Astrocyte (in vitro differentiated cells and primary cell): ENCODE data around the gene ERAL1. TPM values are rescaled to one million over a fixed set of nuclear protein-coding genes. Genes with fewer than 3 reads are reported as not detected.

Experiments
- DNase-seq: peaks from one replicate; pipeline ENCODE4 v3.0.0-alpha.2; 2010; ENCODE audit warnings: low read depth
- FAIRE-seq: peaks from 2 replicates; lab custom pipeline; 2011; peaks lifted over from hg19 to GRCh38; lab: Jason Lieb, UNC
- H2AFZ ChIP-seq: 2 replicates; pipeline ENCODE4 v1.6.0; 2012; ENCODE audit warnings: low read depth, low read length, inconsistent platforms
- H3K27ac ChIP-seq: 2 replicates; pipeline ENCODE4 v1.5.1; 2011; ENCODE audit warnings: low read depth, low read length, inconsistent platforms
- H3K27me3 ChIP-seq: 2 replicates; pipeline ENCODE4 v1.6.0; 2011; ENCODE audit warnings: low read length, inconsistent platforms; ENCODE audit not compliant: insufficient read depth
- H3K36me3 ChIP-seq: 2 replicates; pipeline ENCODE4 v1.5.1; 2011; ENCODE audit warnings: low read length, inconsistent platforms; ENCODE audit not compliant: insufficient read depth
- H3K4me1 ChIP-seq: 2 replicates; pipeline ENCODE4 v1.5.1; 2011; ENCODE audit warnings: low read length, inconsistent platforms; ENCODE audit not compliant: insufficient read depth
- H3K4me2 ChIP-seq: 2 replicates; pipeline ENCODE4 v1.6.0; 2012; ENCODE audit warnings: low read length, inconsistent platforms
- H3K4me3 ChIP-seq: 2 replicates; pipeline ENCODE4 v1.5.1; 2011; ENCODE audit warnings: low read depth, mild to moderate bottlenecking, low read length, inconsistent platforms; ENCODE audit not compliant: insufficient read depth
- H3K79me2 ChIP-seq: 2 replicates; pipeline ENCODE4 v1.6.0; 2012; ENCODE audit warnings: mild to moderate bottlenecking, low read length, inconsistent platforms; ENCODE audit not compliant: insufficient read depth
- H3K9ac ChIP-seq: 2 replicates; pipeline ENCODE4 v1.6.0; 2012; ENCODE audit warnings: mild to moderate bottlenecking, low read length, inconsistent platforms
- H3K9me3 ChIP-seq: 2 replicates; pipeline ENCODE4 v1.5.1; 2012; ENCODE audit warnings: low read depth, mild to moderate bottlenecking, low read length, inconsistent platforms; ENCODE audit not compliant: insufficient read depth
- H4K20me1 ChIP-seq: 2 replicates; pipeline ENCODE4 v1.6.0; 2012; ENCODE audit warnings: low read length, inconsistent platforms; ENCODE audit not compliant: insufficient read depth
- H3K27ac Mint-ChIP-seq: one replicate; pipeline ENCODE4 v1.8.0; 2021; ENCODE audit warnings: mild to moderate bottlenecking, mixed read lengths; ENCODE audit not compliant: unreplicated experiment
- H3K27me3 Mint-ChIP-seq: one replicate; pipeline ENCODE4 v1.8.0; 2021; ENCODE audit warnings: low read depth, mixed read lengths; ENCODE audit not compliant: unreplicated experiment
- H3K36me3 Mint-ChIP-seq: one replicate; pipeline ENCODE4 v1.8.0; 2021; ENCODE audit warnings: low read depth, mixed read lengths; ENCODE audit not compliant: unreplicated experiment
- H3K4me1 Mint-ChIP-seq: one replicate; pipeline ENCODE4 v1.8.0; 2021; ENCODE audit warnings: low read depth, mixed read lengths; ENCODE audit not compliant: unreplicated experiment
- H3K4me3 Mint-ChIP-seq: one replicate; pipeline ENCODE4 v1.8.0; 2021; ENCODE audit warnings: mild to moderate bottlenecking, moderate library complexity, mixed read lengths; ENCODE audit not compliant: unreplicated experiment
- H3K9me3 Mint-ChIP-seq: one replicate; pipeline ENCODE4 v1.8.0; 2021; ENCODE audit warnings: mild to moderate bottlenecking, mixed read lengths; ENCODE audit not compliant: unreplicated experiment
- CTCF ChIP-seq: IDR thresholded peaks from 2 replicates; pipeline ENCODE4 v1.5.1; 2011; ENCODE audit warnings: low read depth, mild to moderate bottlenecking, inconsistent platforms, low read length, moderate library complexity; ENCODE audit not compliant: insufficient read depth
- EZH2 ChIP-seq: IDR thresholded peaks from 2 replicates; pipeline ENCODE4 v1.6.1; 2012; ENCODE audit warnings: mild to moderate bottlenecking, low read length, inconsistent platforms; ENCODE audit not compliant: insufficient read depth
- total RNA-seq: library from RNA; stranded (reverse); gene quantifications from 2 replicates; pipeline ENCODE4 v1.2.1, GENCODE V29; 2021

ERAL1 gene
- total RNA-seq, 1 donor from 2014 or later = 38.4 TPM

- Mint-ChIP-seq H3K4me1 (peaks cover 16% of the 10 kb centered on the region), H3K36me3 (peaks cover 25% of the 10 kb centered on the region), H3K4me3 (no peak overlapping the region), H3K27me3 (peaks cover 1% of the 10 kb centered on the region), H3K9me3 (no peaks in the 10 kb centered on the region), H3K27ac (no peak overlapping the region)
- H3K4me3 ChIP-seq = no peak overlapping the region
- H3K4me1 ChIP-seq = peaks cover 18% of the 10 kb centered on the region
- no peaks in the 10 kb centered on the region for H3K79me2 ChIP-seq
- no peak overlapping the region for H3K4me2 ChIP-seq
- DNase-seq = no peak
- H3K9me3 ChIP-seq = no peaks in the 10 kb centered on the region
- H3K27ac ChIP-seq = no peak overlapping the region
- TF ChIP-seq EZH2 = no peak
- no peak for TF ChIP-seq CTCF
- H2AFZ ChIP-seq = no peak overlapping the region
- no peak for FAIRE-seq
- H4K20me1 ChIP-seq = peaks cover 54% of the 10 kb centered on the region
- peaks cover 34% of the 10 kb centered on the region for H3K36me3 ChIP-seq
- no peak overlapping the region for H3K9ac ChIP-seq
- no peaks in the 10 kb centered on the region for H3K27me3 ChIP-seq
Observed at GRCh38 chr17:28904800-28905199, 50.0 kb downstream of the ERAL1 start.

- Histone ChIP-seq H4K20me1 (peaks cover 68% of the 10 kb centered on the region), H3K27me3 (no peaks in the 10 kb centered on the region), H3K9me3 (no peaks in the 10 kb centered on the region), H3K9ac (no peak overlapping the region), H3K79me2 (no peaks in the 10 kb centered on the region), H3K4me2 (no peak overlapping the region), H2AFZ (no peak overlapping the region), H3K4me1 (peaks cover 18% of the 10 kb centered on the region), H3K4me3 (no peak overlapping the region), H3K27ac (no peak overlapping the region), H3K36me3 (peaks cover 49% of the 10 kb centered on the region)
- Mint-ChIP-seq H3K4me1 (peaks cover 16% of the 10 kb centered on the region), H3K27me3 (no peaks in the 10 kb centered on the region), H3K4me3 (no peak overlapping the region), H3K9me3 (no peaks in the 10 kb centered on the region), H3K36me3 (peaks cover 29% of the 10 kb centered on the region), H3K27ac (no peak overlapping the region)
- TF ChIP-seq EZH2 = no peak
- FAIRE-seq = no peak
- no peak for DNase-seq
Observed at GRCh38 chr17:28906276-28906675, 51.5 kb downstream of the ERAL1 start.

GRCh38 chr17:28906706-28907438, 52.1 kb downstream of the ERAL1 start:
- FAIRE-seq (no peak), DNase-seq (no peak)
- Mint-ChIP-seq H3K4me3 (no peak overlapping the region), H3K4me1 (peaks cover 12% of the 10 kb centered on the region), H3K27me3 (no peaks in the 10 kb centered on the region), H3K27ac (no peak overlapping the region), H3K9me3 (no peaks in the 10 kb centered on the region), H3K36me3 (peaks cover 29% of the 10 kb centered on the region)
- peaks cover 18% of the 10 kb centered on the region for H3K4me1 ChIP-seq
- H3K27ac ChIP-seq = no peak overlapping the region
- H2AFZ ChIP-seq = no peak overlapping the region
- H4K20me1 ChIP-seq = peaks cover 74% of the 10 kb centered on the region
- H3K36me3 ChIP-seq = peaks cover 53% of the 10 kb centered on the region
- H3K4me3 ChIP-seq = no peak overlapping the region
- no peaks in the 10 kb centered on the region for H3K79me2 ChIP-seq
- H3K9me3 ChIP-seq = no peaks in the 10 kb centered on the region
- H3K27me3 ChIP-seq = no peaks in the 10 kb centered on the region
- H3K4me2 ChIP-seq = no peak overlapping the region
- no peak for TF ChIP-seq EZH2
- no peak for TF ChIP-seq CTCF
- no peak overlapping the region for H3K9ac ChIP-seq
